Measurements from ENCODE around the gene TM7SF2.

TM7SF2 gene

DNA sequence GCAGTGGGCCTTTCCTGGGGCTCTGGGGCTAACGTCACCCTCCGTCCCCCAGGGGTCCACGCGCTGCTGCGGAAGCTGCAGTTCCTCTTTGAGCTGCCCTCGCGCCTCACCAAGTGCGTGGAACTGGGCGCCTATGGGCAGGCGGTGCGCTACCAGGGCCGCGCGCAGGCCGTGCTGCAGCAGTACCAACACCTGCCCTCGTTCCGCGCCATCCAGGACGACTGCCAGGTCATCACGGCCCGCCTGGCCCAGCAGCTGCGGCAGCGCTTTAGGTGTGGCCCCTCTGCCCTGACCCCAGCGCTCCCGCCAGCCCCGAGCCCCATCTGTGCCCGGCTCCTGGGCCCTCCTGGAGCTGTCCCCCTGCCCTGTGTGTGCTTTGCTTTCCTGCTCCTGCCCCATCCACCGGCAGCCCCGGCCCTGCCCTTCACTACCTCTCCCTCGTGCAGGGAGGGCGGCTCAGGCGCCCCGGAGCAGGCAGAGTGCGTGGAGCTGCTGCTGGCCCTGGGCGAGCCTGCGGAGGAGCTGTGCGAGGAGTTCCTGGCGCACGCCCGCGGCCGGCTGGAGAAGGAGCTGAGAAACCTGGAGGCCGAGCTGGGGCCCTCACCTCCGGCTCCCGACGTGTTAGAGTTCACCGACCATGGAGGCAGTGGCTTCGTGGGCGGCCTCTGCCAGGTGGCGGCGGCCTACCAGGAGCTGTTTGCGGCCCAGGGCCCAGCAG, 3.8 kb upstream of the TM7SF2 start:
- TF ChIP-seq, protein P1, sequence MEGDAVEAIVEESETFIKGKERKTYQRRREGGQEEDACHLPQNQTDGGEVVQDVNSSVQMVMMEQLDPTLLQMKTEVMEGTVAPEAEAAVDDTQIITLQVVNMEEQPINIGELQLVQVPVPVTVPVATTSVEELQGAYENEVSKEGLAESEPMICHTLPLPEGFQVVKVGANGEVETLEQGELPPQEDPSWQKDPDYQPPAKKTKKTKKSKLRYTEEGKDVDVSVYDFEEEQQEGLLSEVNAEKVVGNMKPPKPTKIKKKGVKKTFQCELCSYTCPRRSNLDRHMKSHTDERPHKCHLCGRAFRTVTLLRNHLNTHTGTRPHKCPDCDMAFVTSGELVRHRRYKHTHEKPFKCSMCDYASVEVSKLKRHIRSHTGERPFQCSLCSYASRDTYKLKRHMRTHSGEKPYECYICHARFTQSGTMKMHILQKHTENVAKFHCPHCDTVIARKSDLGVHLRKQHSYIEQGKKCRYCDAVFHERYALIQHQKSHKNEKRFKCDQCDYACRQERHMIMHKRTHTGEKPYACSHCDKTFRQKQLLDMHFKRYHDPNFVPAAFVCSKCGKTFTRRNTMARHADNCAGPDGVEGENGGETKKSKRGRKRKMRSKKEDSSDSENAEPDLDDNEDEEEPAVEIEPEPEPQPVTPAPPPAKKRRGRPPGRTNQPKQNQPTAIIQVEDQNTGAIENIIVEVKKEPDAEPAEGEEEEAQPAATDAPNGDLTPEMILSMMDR (IDR thresholded peaks at IDR 0.05; ENCODE audit: control insufficient read depth, insufficient read depth, low read depth, low read length, missing control alignments) = no peak
- H3K4me3 ChIP-seq (ENCODE audit: control insufficient read depth, low read depth, low read length) = no peak overlapping the region
- no peak for DNase-seq (ENCODE audit: low read depth)

DNA sequence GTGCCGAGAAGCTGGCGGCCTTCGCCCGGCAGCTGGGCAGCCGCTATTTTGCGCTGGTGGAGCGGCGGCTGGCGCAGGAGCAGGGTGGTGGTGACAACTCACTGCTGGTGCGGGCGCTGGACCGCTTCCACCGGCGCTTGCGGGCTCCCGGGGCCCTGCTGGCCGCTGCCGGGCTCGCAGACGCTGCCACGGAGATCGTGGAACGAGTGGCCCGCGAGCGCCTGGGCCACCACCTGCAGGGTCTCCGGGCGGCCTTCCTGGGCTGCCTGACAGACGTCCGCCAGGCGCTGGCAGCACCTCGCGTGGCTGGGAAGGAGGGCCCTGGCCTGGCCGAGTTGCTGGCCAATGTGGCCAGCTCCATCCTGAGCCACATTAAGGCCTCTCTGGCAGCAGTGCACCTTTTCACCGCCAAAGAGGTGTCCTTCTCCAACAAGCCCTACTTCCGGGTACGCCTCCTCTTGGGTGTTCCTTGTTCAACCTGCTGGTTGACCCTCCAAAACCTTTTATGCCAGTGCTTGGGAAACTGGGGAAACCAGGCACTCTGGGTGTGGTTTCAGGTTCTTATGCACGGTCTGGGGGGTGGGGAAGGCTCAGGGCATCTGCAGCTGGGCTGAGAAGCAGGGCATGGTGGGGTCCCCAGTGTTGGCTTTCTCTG, 3.1 kb upstream of the TM7SF2 start:
- TF ChIP-seq, protein P1 (IDR thresholded peaks at IDR 0.05; ENCODE audit: control insufficient read depth, insufficient read depth, low read depth, low read length, missing control alignments) = no peak
- H3K4me3 ChIP-seq (ENCODE audit: control insufficient read depth, low read depth, low read length) = no peak overlapping the region
- no peak for DNase-seq (ENCODE audit: low read depth)

DNA sequence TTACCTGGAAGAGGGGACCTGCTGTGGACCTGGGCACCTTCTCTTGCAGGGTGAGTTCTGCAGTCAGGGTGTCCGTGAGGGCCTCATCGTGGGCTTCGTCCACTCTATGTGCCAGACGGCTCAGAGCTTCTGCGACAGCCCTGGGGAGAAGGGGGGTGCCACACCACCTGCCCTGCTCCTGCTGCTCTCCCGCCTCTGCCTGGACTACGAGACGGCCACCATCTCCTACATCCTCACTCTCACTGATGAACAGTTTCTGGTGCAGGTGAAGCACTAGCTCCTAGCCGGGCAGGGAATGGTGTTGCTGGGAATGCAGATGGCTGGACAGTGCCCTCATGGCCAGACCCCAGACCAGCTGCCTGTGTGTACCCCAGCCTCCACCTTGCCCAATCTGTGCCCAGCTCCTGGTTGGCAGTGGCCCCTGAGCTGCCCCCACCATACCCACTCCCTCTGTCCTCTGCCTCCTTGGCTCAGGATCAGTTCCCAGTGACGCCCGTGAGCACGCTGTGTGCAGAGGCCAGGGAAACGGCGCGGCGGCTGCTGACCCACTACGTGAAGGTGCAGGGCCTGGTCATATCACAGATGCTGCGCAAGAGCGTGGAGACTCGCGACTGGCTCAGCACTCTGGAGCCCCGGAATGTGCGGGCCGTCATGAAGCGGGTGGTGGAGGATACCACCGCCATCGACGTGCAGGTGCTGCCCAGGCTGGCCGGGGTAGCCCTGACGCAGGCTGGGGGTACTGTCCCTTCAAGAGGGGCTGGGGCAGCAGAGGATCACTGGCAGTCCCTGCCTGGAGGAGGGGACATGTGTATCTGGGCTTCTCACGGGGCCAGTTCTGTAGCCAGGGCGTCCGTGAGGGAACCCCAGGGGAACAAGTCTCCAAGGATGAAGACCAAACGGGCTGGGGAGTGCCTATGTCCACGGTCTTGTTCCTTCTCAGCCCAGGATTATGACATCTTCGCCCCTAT, 2.2 kb upstream of the TM7SF2 start:
- DNase-seq (ENCODE audit: low read depth) = no peak
- TF ChIP-seq, protein P1 (IDR thresholded peaks at IDR 0.05; ENCODE audit: control insufficient read depth, insufficient read depth, low read depth, low read length, missing control alignments) = no peak
- H3K4me3 ChIP-seq (ENCODE audit: control insufficient read depth, low read depth, low read length) = no peak overlapping the region

DNA sequence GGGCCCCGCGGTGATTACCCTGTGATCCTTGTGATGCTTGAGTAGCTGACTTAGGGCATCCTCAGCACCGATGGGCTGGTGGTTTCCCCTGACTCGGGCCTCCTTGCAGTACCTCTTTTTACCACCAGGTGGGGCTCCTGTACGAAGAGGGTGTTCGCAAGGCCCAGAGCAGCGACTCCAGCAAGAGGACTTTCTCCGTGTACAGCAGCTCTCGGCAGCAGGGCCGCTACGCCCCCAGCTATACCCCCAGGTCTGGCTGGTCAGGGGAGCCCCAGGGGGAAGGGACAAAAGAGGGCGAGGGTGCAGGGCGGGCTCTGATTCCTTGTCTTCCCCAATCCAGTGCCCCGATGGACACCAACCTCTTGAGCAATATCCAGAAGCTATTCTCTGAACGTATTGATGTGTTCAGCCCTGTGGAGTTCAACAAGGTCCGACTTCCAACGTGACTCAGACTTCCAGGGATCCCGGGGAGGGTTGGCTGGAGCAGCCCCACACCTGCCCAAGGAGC, 1.3 kb upstream of the TM7SF2 start:
- DNase-seq (ENCODE audit: low read depth) = no peak

DNA sequence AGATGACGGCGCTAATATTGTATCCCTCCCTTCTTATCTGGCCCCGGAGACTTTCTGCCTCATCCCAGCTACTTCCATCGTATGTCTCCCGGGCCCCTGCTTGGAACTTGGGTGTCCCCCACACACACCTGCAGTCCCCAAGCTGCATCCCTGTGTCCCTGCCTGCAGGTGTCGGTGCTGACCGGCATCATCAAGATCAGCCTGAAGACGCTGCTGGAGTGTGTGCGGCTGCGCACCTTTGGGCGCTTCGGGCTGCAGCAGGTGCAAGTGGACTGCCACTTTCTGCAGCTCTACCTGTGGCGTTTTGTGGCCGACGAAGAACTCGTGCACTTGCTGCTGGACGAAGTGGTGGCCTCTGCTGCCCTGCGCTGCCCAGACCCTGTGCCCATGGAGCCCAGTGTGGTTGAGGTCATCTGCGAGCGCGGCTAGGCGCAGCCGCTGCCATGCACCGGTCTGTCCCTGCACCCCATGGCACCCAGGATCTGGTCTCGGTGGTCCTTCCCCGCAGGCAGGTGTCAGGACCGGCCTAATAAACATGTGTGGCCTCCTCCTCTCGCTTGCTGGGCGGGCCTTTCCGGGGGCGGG, 421 bp upstream of the TM7SF2 start:
- TF ChIP-seq, protein P1 (IDR thresholded peaks at IDR 0.05; ENCODE audit: control insufficient read depth, insufficient read depth, low read depth, low read length, missing control alignments) = no peak
- H3K4me3 ChIP-seq (ENCODE audit: control insufficient read depth, low read depth, low read length) = no peak overlapping the region

More for the DNA sequence above, 1.3 kb upstream of the TM7SF2 start:
- TF ChIP-seq, protein P1 (IDR thresholded peaks at IDR 0.05; ENCODE audit: control insufficient read depth, insufficient read depth, low read depth, low read length, missing control alignments) = peak; percentile 95
- H3K4me3 ChIP-seq (ENCODE audit: control insufficient read depth, low read depth, low read length) = no peak overlapping the region

More for the DNA sequence above, 421 bp upstream of the TM7SF2 start:
- no peak for DNase-seq (ENCODE audit: low read depth)

Measured in AG09309 (cell line).